Measurements from ENCODE around the gene PDE3B.
"Not testable (repeated sequence)": the region's sequence is repeated elsewhere in the genome, so short reads cannot be mapped to it uniquely, and the experiment has no call there.

The PDE3B gene

DNA sequence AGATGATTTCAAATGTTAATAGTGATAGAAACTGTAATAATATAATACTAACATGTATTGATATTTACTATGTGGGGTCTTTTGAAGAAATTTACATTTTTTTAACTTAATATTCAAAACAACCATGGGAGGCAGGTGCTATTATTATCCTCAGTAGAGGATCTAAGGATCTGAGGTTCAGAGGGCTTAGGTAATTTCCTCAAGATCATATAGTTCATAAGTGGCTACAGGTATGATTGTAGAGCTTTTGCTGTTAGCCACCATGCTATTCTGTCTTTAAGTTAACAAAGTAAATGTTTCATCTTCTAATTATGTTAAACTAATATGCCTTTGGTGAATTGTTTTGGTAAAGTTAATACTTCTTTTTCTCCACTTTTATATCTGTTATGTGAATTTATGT lies 83.6 kb downstream of the PDE3B start:
- no peak overlapping the region for H3K4me2 ChIP-seq (ENCODE audit: low read length)
- no peaks in the 10 kb centered on the region for H3K79me1 ChIP-seq (ENCODE audit: low read length)
- no peak overlapping the region for H3K27ac ChIP-seq (ENCODE audit: low read depth, low read length)
- no peak overlapping the region for H3K4ac ChIP-seq (ENCODE audit: low read depth, low read length)
- no peak overlapping the region for H3K14ac ChIP-seq (ENCODE audit: low read length)
- no peak overlapping the region for H2AK5ac ChIP-seq (ENCODE audit: low read length)
- H3K36me3 ChIP-seq (ENCODE audit: control insufficient read depth in 1 of 2, insufficient read depth in 2 of 2, low read length in 2 of 2): no peaks in the 10 kb centered on the region
- no peak overlapping the region for H2BK120ac ChIP-seq (ENCODE audit: insufficient read depth, low read length, poor library complexity)
- H3K79me2 ChIP-seq (ENCODE audit: control insufficient read depth, insufficient read depth, low read length, poor library complexity): no peaks in the 10 kb centered on the region
- H3K23ac ChIP-seq (ENCODE audit: low read length): no peak overlapping the region
- no peak overlapping the region for H3K4me3 ChIP-seq (ENCODE audit: low read depth, low read length)
- no peaks in the 10 kb centered on the region for H3K9me3 ChIP-seq (ENCODE audit: insufficient read depth, low read depth, low read length)
- no peak overlapping the region for H2BK12ac ChIP-seq (ENCODE audit: low read length)
- H3K9ac ChIP-seq (ENCODE audit: low read length): no peak overlapping the region
- no peak overlapping the region for H2AFZ ChIP-seq (ENCODE audit: insufficient read depth, low read length, poor library complexity)
- H3K18ac ChIP-seq (ENCODE audit: low read length): no peak overlapping the region
- no peak overlapping the region for H4K91ac ChIP-seq (ENCODE audit: low read depth, low read length)
- no peak overlapping the region for H4K12ac ChIP-seq (ENCODE audit: low read depth, low read length)
- H4K8ac ChIP-seq (ENCODE audit: low read depth, low read length): no peak overlapping the region
- no peak overlapping the region for H2BK5ac ChIP-seq (ENCODE audit: low read depth, low read length, poor library complexity)
- DNase-seq: no peak
- no peaks in the 10 kb centered on the region for H3K27me3 ChIP-seq (ENCODE audit: insufficient read depth, low read length)
- no peaks in the 10 kb centered on the region for H3K4me1 ChIP-seq (ENCODE audit: control insufficient read depth in 1 of 2, insufficient read depth in 2 of 2, low read length in 2 of 2)

DNA sequence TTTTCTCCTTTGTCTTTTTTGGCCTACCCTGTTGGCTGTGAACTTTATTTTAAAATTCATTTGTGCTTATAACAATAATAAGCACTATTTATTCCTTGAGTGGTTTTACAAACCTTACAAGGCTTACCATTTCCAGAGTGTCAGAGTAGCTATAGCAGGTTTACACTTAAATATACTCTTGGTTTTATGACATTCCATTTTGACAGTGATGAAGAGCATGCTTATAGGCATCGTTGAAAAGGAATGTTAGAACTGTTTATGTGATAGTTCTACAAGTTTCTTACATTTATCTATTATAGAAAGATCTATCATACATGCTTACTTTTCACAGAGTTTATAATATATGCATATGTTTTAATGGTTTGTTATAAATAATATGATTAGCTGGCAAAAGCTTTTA lies 84.1 kb downstream of the PDE3B start:
- Histone ChIP-seq H2BK5ac (ENCODE audit: low read depth, low read length, poor library complexity) (no peak overlapping the region), H3K79me1 (ENCODE audit: low read length) (no peaks in the 10 kb centered on the region), H3K9me3 (ENCODE audit: insufficient read depth, low read depth, low read length) (no peaks in the 10 kb centered on the region), H3K18ac (ENCODE audit: low read length) (no peak overlapping the region), H3K14ac (ENCODE audit: low read length) (no peak overlapping the region), H2AFZ (ENCODE audit: insufficient read depth, low read length, poor library complexity) (no peak overlapping the region), H3K79me2 (ENCODE audit: control insufficient read depth, insufficient read depth, low read length, poor library complexity) (no peaks in the 10 kb centered on the region), H3K27ac (ENCODE audit: low read depth, low read length) (no peak overlapping the region), H2BK120ac (ENCODE audit: insufficient read depth, low read length, poor library complexity) (no peak overlapping the region), H4K12ac (ENCODE audit: low read depth, low read length) (no peak overlapping the region), H3K4me2 (ENCODE audit: low read length) (no peak overlapping the region), H2AK5ac (ENCODE audit: low read length) (no peak overlapping the region), H4K8ac (ENCODE audit: low read depth, low read length) (no peak overlapping the region), H4K91ac (ENCODE audit: low read depth, low read length) (no peak overlapping the region), H3K23ac (ENCODE audit: low read length) (no peak overlapping the region), H3K27me3 (ENCODE audit: insufficient read depth, low read length) (no peaks in the 10 kb centered on the region), H3K36me3 (ENCODE audit: control insufficient read depth in 1 of 2, insufficient read depth in 2 of 2, low read length in 2 of 2) (no peaks in the 10 kb centered on the region), H3K4me1 (ENCODE audit: control insufficient read depth in 1 of 2, insufficient read depth in 2 of 2, low read length in 2 of 2) (no peaks in the 10 kb centered on the region), H3K4ac (ENCODE audit: low read depth, low read length) (no peak overlapping the region), H2BK12ac (ENCODE audit: low read length) (no peak overlapping the region), H3K9ac (ENCODE audit: low read length) (no peak overlapping the region), H3K4me3 (ENCODE audit: low read depth, low read length) (no peak overlapping the region)
- WGBS (ENCODE audit: extremely low coverage, insufficient coverage, insufficient read length): no CpG with 5 or more reads among the region's 1 CpG
- no peak for DNase-seq

DNA sequence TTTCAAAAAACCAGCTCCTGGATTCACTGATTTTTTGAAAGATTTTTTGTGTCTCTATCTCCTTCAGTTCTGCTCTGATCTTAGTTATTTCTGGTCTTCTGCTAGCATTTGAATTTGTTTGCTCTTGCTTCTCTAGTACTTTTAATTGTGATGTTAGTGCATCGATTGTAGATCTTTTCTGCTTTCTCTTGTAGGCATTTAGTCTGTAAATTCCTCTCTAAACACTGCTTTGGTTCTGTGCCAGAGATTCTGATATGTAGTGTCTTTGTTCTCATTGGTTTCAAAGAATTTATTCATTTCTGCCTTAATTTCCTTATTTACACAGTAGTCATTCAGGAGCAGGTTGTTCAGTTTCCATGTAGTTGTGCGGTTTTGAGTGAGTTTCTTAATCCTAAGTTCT lies 96.9 kb downstream of the PDE3B start:
- no CpG with 5 or more reads among the region's 2 CpGs for WGBS (ENCODE audit: extremely low coverage, insufficient coverage, insufficient read length)
- H2BK12ac ChIP-seq (ENCODE audit: low read length); H4K12ac ChIP-seq (ENCODE audit: low read depth, low read length); H3K9ac ChIP-seq (ENCODE audit: low read length); H3K79me1 ChIP-seq (ENCODE audit: low read length); H3K4me2 ChIP-seq (ENCODE audit: low read length); H2AFZ ChIP-seq (ENCODE audit: insufficient read depth, low read length, poor library complexity); H2AK5ac ChIP-seq (ENCODE audit: low read length); H3K9me3 ChIP-seq (ENCODE audit: insufficient read depth, low read depth, low read length); H3K14ac ChIP-seq (ENCODE audit: low read length); H3K27me3 ChIP-seq (ENCODE audit: insufficient read depth, low read length); H3K23ac ChIP-seq (ENCODE audit: low read length); H3K4ac ChIP-seq (ENCODE audit: low read depth, low read length); H3K18ac ChIP-seq (ENCODE audit: low read length); H3K4me1 ChIP-seq (ENCODE audit: control insufficient read depth in 1 of 2, insufficient read depth in 2 of 2, low read length in 2 of 2); H4K91ac ChIP-seq (ENCODE audit: low read depth, low read length); H3K36me3 ChIP-seq (ENCODE audit: control insufficient read depth in 1 of 2, insufficient read depth in 2 of 2, low read length in 2 of 2); H2BK5ac ChIP-seq (ENCODE audit: low read depth, low read length, poor library complexity); H4K8ac ChIP-seq (ENCODE audit: low read depth, low read length); DNase-seq; H3K79me2 ChIP-seq (ENCODE audit: control insufficient read depth, insufficient read depth, low read length, poor library complexity); H3K27ac ChIP-seq (ENCODE audit: low read depth, low read length); H3K4me3 ChIP-seq (ENCODE audit: low read depth, low read length); H2BK120ac ChIP-seq (ENCODE audit: insufficient read depth, low read length, poor library complexity): not testable (repeated sequence)

DNA sequence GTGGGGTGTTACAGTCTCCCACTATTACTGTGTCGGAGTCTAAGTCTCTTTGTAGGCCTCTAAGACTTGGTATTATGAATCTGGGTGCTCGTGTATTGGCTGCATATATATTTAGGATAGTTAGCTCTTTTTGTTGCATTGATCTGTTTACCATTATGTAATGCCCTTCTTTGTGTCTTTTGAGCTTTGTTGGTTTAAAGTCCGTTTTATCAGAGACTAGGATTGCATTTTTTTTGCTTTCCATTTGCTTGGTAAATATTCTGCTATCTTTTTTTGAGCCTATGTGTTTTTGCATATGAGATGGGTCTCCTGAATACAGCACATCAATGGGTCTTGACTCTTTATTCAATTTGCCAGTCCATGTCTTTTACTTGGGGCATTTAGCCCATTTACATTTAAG lies 97.6 kb downstream of the PDE3B start:
- Histone ChIP-seq H2AFZ (ENCODE audit: insufficient read depth, low read length, poor library complexity) (no peak overlapping the region), H3K9me3 (ENCODE audit: insufficient read depth, low read depth, low read length) (peaks cover 2% of the 10 kb centered on the region), H3K4me3 (ENCODE audit: low read depth, low read length) (no peak overlapping the region), H3K27ac (ENCODE audit: low read depth, low read length) (no peak overlapping the region), H3K4ac (ENCODE audit: low read depth, low read length) (no peak overlapping the region), H3K79me1 (ENCODE audit: low read length) (no peaks in the 10 kb centered on the region), H2BK120ac (ENCODE audit: insufficient read depth, low read length, poor library complexity) (no peak overlapping the region), H3K36me3 (ENCODE audit: control insufficient read depth in 1 of 2, insufficient read depth in 2 of 2, low read length in 2 of 2) (no peaks in the 10 kb centered on the region), H4K12ac (ENCODE audit: low read depth, low read length) (no peak overlapping the region), H3K9ac (ENCODE audit: low read length) (no peak overlapping the region), H4K91ac (ENCODE audit: low read depth, low read length) (no peak overlapping the region), H3K4me2 (ENCODE audit: low read length) (no peak overlapping the region), H3K23ac (ENCODE audit: low read length) (no peak overlapping the region), H3K14ac (ENCODE audit: low read length) (no peak overlapping the region), H2AK5ac (ENCODE audit: low read length) (no peak overlapping the region), H3K4me1 (ENCODE audit: control insufficient read depth in 1 of 2, insufficient read depth in 2 of 2, low read length in 2 of 2) (no peaks in the 10 kb centered on the region), H3K79me2 (ENCODE audit: control insufficient read depth, insufficient read depth, low read length, poor library complexity) (no peaks in the 10 kb centered on the region), H3K18ac (ENCODE audit: low read length) (no peak overlapping the region), H3K27me3 (ENCODE audit: insufficient read depth, low read length) (no peaks in the 10 kb centered on the region), H2BK12ac (ENCODE audit: low read length) (no peak overlapping the region), H2BK5ac (ENCODE audit: low read depth, low read length, poor library complexity) (no peak overlapping the region), H4K8ac (ENCODE audit: low read depth, low read length) (no peak overlapping the region)
- no peak for DNase-seq
- no CpG with 5 or more reads among the region's 3 CpGs for WGBS (ENCODE audit: extremely low coverage, insufficient coverage, insufficient read length)

All from trophoblast cell (in vitro differentiated cells and primary cell).